ACC112 (cell line): ENCODE results near the gene OR6C65.
"Not testable (repeated sequence)": the region's sequence is repeated elsewhere in the genome, so short reads cannot be mapped to it uniquely, and the experiment has no call there.

ENCODE experiments used
- H2AFZ ChIP-seq: fragments of 200-600 bp; sonication (generic); one replicate; pipeline ENCODE4 v1.6.0; 2017; ENCODE audit warnings: antibody characterized with exemption, low read length; ENCODE audit not compliant: unreplicated experiment
- H3K27ac ChIP-seq: fragments of 200-600 bp; sonication (generic); 2 replicates; pipeline ENCODE4 v1.5.1; 2014; ENCODE audit warnings: low read depth, mild to moderate bottlenecking, antibody characterized with exemption, low read length, moderate library complexity
- H3K27me3 ChIP-seq: fragments of 200-600 bp; sonication (generic); 2 replicates; pipeline ENCODE4 v1.6.1; 2014; ENCODE audit warnings: mild to moderate bottlenecking, antibody characterized with exemption, low read length, moderate library complexity, mixed read lengths; ENCODE audit not compliant: insufficient read depth
- H3K36me3 ChIP-seq: fragments of 200-600 bp; sonication (generic); 2 replicates; pipeline ENCODE4 v1.6.1; 2016; ENCODE audit warnings: mild to moderate bottlenecking, antibody characterized with exemption, low read length, moderate library complexity, mixed read lengths; ENCODE audit not compliant: insufficient read depth
- H3K4me1 ChIP-seq: fragments of 200-600 bp; sonication (generic); one replicate; pipeline ENCODE4 v1.6.1; 2016; ENCODE audit warnings: low read length, mixed read lengths; ENCODE audit not compliant: insufficient read depth, unreplicated experiment, control insufficient read depth
- H3K4me3 ChIP-seq: fragments of 200-600 bp; sonication (generic); 2 replicates; pipeline ENCODE4 v1.5.1; 2014; ENCODE audit warnings: mild to moderate bottlenecking, low read depth, low read length
- H3K79me2 ChIP-seq: fragments of 200-600 bp; sonication (generic); one replicate; pipeline ENCODE4 v1.6.0; 2016; ENCODE audit warnings: low read length; ENCODE audit not compliant: control insufficient read depth, unreplicated experiment, insufficient read depth

The OR6C65 gene

DNA sequence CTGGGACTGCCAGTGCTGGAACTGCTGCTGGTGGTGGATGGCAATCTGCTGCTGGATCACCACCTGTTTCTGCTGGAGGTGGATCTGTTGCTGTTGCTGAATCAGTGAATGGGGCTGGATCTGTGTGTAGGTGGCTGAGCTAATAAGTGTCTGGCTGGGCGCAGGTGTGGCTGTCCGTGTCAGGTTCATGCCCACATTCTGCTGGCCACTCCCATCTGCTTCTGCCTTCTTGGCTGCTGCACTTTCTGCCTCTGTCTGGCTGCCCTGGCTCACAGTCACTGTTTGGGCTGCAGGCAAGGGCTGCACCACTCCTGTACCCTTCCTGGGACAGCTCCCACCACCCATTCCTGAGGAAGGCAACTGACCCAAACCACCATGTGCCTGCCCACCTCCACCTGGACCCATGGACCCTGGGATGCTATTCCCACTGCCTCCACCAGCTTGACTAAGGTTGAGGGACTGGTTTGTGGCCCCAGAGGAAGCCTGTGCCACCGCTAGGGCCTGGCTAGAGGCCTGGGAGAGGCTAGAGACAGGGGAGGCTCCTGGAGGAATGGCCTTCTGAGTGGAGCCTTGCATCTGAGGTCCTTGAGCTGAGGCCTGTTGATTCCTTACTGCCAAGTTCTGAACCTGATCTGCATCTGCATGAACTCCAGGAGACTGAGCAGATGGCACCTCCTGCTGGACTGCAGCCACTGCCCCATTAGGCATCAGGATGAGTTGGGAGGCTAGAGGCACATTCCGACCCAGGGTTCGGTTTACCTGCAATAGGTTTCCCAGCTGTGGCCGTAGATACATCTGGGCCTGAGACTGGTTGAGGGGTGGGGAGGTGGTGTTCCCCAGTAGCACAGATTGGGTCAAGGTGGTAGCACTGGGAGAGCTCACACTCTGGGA, 13.4 kb downstream of the OR6C65 start:
- not testable (repeated sequence) for H3K4me3 ChIP-seq, H3K27me3 ChIP-seq, H3K79me2 ChIP-seq, H3K36me3 ChIP-seq, H2AFZ ChIP-seq, H3K27ac ChIP-seq, H3K4me1 ChIP-seq

DNA sequence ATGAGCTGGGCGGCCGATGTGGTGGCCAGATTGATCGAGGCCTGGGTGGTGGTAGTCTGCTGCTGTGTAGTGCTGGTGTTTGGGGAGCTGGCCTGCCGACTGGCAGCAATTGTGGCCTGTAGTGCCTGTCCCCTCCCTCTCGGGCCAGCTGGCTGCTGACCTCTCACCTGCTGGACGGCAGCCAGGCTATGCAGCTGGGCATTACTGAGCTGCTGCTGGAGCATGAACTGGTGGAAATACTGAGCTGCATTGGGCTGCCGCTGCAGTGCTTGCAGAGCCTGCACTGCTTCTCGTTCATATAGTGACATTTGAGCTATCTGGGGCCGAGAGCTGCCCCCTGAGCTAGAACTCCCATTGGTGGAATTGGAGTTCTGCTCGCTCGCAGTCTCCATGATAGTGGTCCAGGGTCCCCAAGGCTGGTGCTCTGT, 14.1 kb downstream of the OR6C65 start:
- not testable (repeated sequence) for H3K27me3 ChIP-seq, H3K4me3 ChIP-seq, H3K79me2 ChIP-seq, H3K36me3 ChIP-seq, H3K4me1 ChIP-seq, H3K27ac ChIP-seq, H2AFZ ChIP-seq

DNA sequence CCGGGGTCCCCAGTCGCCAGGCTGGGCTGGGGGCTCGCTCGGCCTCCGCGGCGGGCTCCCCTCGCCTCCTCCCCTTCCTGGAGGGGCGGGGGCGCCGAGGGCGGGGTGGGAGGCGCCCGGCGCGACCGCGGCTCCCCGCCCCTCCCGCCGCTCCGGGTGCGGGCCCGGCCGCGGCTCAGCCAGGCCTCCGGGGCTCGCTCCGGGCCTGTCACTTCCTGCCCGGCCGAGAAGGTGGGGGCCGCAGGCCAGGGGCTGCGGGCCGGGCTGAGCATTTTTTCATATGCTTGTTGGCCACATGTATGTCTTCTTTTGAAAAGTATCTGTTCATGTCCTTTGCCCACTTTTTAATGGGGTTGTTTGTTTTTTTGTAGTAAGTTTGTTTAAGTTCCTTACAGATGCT, 14.6 kb downstream of the OR6C65 start:
- H3K27ac ChIP-seq, H3K4me3 ChIP-seq, H3K79me2 ChIP-seq, H2AFZ ChIP-seq, H3K27me3 ChIP-seq, H3K4me1 ChIP-seq, H3K36me3 ChIP-seq: not testable (repeated sequence)

DNA sequence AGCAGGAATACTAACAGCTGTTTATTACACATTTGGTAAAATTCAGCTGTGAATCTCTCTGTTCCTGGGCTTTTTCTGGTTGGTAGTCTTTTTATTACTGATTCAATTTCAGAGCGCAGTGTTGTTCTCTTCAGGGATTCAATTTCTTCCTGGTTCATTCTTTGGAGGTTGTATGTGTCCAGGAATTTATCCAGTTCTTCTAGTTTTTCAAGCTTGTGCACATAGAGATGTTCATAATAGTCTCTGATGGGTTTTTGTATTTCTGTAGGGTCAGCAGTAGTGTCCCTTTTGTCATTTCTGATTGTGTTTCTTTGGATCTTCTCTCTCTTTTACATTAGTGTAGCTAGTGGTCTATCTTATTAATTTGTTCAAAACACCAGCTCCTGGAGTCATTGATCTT, 16.6 kb downstream of the OR6C65 start:
- Histone ChIP-seq H3K4me1 (no peaks in the 10 kb centered on the region), H2AFZ (no peak overlapping the region), H3K79me2 (no peaks in the 10 kb centered on the region), H3K27ac (no peak overlapping the region), H3K27me3 (peaks cover 9% of the 10 kb centered on the region; the same call in 1 of the 2 replicates), H3K36me3 (no peaks in the 10 kb centered on the region), H3K4me3 (no peak overlapping the region)

DNA sequence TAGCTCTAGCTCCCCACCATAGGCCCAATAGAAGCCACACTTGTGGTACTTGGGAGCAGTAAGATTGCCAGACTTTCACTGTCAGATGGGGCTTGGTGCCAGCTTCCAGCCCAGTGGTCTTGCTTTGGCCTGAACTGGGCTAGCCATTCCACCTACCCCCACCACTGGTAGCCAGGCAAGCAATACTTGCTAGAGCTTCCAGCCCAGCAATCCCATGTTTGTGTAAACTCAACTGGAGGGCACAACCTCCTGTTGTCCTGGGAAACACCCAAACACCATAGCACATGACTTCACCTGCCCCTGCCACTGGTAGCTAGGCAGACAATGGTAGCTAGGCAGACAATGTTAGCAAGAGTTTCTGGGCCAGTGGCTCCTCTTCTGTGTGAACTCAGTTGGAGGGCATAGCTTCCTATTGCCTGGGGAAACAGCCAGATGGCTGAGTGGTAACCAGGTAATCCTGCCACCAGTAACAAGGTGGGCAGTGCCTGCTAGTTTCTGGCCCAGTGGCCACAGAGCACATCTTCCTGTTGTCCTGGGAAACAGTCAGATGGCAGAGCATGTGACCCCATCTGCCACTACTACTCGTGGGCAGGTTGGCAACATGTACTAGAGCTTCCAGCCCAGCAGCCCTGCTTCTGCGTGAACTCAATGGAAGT, 20.1 kb downstream of the OR6C65 start:
- Histone ChIP-seq H2AFZ (no peak overlapping the region), H3K79me2 (no peaks in the 10 kb centered on the region), H3K4me1 (no peaks in the 10 kb centered on the region), H3K36me3 (no peaks in the 10 kb centered on the region), H3K27me3 (peaks cover 5% of the 10 kb centered on the region; the same call in 1 of the 2 replicates), H3K4me3 (no peak overlapping the region), H3K27ac (no peak overlapping the region)

DNA sequence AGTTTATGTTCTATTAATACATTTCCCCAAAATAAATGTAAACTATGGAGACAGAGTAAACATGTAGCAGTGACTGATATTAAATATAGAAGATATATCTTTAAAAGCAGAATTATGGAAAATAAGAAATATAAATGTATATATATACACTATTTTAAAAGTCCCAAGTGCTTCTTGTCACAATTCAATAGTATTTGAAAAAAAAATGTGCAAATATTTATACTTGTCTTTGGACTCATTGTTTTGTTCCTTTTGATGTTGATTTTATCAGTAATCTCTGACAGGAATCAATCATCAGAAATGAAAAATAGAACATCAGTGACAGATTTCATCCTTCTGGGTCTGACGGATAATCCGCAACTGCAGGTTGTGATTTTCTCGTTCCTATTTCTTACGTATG, 25.6 kb downstream of the OR6C65 start, which contains the start of gene OR6C76:
Gene OR6C76, plus strand, starts transcription at position 301 of the 400 bp plus-strand sequence. Its CDS starts 0 bp downstream, at position 301.
- H3K4me3 ChIP-seq: no peak within 1 kb of the TSS

DNA sequence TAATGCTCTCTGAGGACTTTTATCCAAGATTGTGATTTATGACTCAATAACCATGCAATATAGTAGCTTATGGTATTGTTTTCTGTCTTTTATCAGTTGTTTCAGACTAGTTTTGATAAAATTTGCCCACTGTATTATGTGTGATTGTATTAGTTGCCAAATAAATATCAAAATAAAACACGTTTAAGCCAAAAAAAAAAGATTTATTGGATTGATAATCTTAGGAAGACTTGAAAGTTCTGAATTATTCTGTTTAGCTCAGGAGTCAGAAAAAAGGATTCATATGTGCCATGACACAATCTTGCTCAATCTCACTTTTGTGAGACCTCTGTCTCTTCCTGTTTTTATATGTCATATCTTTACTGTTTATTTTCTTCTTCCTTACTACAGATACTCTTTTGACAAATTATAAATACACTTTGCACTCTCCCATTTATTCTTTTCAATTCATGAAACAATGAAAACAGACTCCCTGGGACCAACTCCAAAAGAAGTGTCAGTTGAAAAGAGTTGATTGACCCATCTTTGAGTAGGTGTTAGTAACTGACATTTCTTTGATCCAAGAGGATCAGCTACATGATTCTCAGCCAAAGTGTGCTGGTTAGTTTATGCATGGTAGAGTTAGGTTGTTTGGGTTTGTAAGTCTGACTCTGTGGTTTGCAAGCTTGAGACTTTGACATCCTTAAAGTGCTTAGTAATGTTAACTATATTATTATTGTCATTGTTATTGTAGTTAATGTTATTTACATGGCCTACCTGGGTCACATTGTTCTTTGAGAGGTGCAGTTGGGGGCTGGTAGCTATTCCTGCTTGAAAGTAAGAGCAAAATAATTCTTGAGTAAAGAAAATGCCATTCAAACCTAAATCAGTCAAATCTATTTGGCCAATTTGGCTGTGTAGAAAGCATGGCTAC, 28.3 kb downstream of the OR6C65 start:
- Histone ChIP-seq H3K27me3 (no peaks in the 10 kb centered on the region), H2AFZ (no peak overlapping the region), H3K36me3 (no peaks in the 10 kb centered on the region), H3K4me1 (no peaks in the 10 kb centered on the region), H3K27ac (no peak overlapping the region), H3K4me3 (no peak overlapping the region), H3K79me2 (no peaks in the 10 kb centered on the region)

More for the DNA sequence above, 25.6 kb downstream of the OR6C65 start, which contains the start of gene OR6C76:
- H3K27ac ChIP-seq: no peak within 1 kb of the TSS
- no peaks in the 10 kb centered on the region for H3K27me3 ChIP-seq
- no peaks in the 10 kb centered on the region for H3K4me1 ChIP-seq
- no peaks in the 10 kb centered on the region for H3K79me2 ChIP-seq
- no peak within 1 kb of the TSS for H2AFZ ChIP-seq
- H3K36me3 ChIP-seq: no peaks in the 10 kb centered on the region

DNA sequence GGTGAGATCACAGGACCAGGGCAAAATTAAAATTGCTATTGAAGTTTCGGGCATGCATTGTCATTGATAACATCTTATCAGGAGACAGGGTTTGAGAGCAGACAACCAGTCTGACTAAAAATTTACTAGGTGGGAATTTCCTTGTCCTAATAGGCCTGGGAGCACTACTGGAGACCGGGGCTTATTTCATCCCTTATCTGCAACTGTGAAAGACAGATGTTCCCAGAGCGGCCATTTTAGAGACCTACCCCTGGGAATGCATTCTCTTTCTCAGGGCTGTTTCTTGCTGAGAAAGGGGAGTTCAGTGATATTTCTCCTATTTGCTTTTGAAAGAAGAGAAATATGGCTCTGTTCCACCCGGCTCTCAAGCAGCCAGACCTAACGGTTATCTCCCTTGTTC, 40.9 kb downstream of the OR6C65 start:
- H3K36me3 ChIP-seq, H2AFZ ChIP-seq, H3K27ac ChIP-seq, H3K79me2 ChIP-seq, H3K4me1 ChIP-seq, H3K27me3 ChIP-seq, H3K4me3 ChIP-seq: not testable (repeated sequence)

DNA sequence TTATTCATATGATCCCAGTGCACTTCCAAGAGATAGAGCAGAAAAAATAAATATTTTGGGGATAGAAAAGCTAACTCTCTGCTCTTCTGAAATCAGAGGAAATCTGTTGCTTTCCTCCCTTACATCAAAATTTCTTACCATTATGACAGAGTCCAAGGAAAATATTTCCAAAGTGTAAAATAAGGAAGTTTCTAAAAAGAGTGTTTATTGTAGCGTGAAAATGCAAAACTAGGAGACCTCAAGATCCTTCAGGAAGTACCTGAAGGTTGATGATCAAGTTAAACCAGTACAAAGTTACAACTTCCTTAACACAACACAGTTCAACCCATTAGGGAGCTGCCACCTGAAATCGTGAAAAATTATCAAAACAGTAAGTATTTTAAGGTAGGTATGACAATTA, 43.4 kb downstream of the OR6C65 start, which contains the start of gene OR6C2:
Gene OR6C2, plus strand, starts transcription at position 301 of the 400 bp plus-strand sequence. CDS start 8,138 bp downstream, outside the sequence.
- peaks cover 8% of the 10 kb centered on the region for H3K27me3 ChIP-seq
- no peaks in the 10 kb centered on the region for H3K4me1 ChIP-seq
- no peak within 1 kb of the TSS for H3K4me3 ChIP-seq
- no peaks in the 10 kb centered on the region for H3K79me2 ChIP-seq
- no peak within 1 kb of the TSS for H2AFZ ChIP-seq
- H3K27ac ChIP-seq: no peak within 1 kb of the TSS
- H3K36me3 ChIP-seq: no peaks in the 10 kb centered on the region

DNA sequence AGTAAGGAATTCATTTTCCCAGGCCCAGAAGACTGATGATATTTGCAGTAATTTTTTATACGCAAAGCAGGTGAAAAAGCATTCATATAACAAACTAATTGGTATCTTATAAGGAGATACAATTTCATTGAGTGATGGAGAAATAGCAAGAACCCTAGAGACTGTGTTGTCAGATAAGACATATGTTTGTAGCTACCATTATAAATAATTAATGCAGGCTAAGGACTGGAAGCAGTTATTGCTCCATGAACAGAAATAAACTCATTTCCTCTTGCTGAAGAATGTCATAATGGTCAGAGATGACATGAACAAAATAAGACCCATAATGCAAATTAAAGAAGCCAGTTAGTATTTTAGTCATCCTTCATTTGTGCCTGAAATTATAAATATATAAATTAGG, 45.0 kb downstream of the OR6C65 start:
- Histone ChIP-seq H3K4me3 (no peak overlapping the region), H3K27me3 (peaks cover 10% of the 10 kb centered on the region), H3K4me1 (no peaks in the 10 kb centered on the region), H3K36me3 (no peaks in the 10 kb centered on the region), H3K79me2 (no peaks in the 10 kb centered on the region), H2AFZ (no peak overlapping the region), H3K27ac (no peak overlapping the region)
